Caco-2 (cell line): Measurements from ENCODE around the gene IL1RAPL2. TPM values are rescaled to one million over a fixed set of nuclear protein-coding genes. Genes with fewer than 3 reads are reported as not detected.

Experiments used
- BruUV-seq: library from RNA; stranded (reverse); fragments of 400-500 nt; replicated peaks from 2 replicates; lab custom pipeline; 2021; lab: Mats Ljungman, UMichigan
- CTCF ChIA-PET: fragments of 300-600 bp; sonication (Branson Sonifier 250); formaldehyde crosslinking; loops from one replicate; lab custom pipeline; 2022; ENCODE audit warnings: antibody characterized with exemption; lab: Charles Lee
- POLR2A ChIA-PET: fragments of 300-600 bp; sonication (Branson Sonifier 250); formaldehyde crosslinking; loops from one replicate; lab custom pipeline; 2022; ENCODE audit warnings: antibody characterized with exemption; lab: Charles Lee
- DNase-seq, 2 experiments: peaks; one replicate each; pipeline versions ENCODE4 v3.0.0 to v3.0.0-alpha.2; 2020 to 2022
- H3K27me3 ChIP-seq: replicated peaks from 2 replicates; pipeline ENCODE4 v1.6.0; 2011; ENCODE audit warnings: low read length; ENCODE audit not compliant: control insufficient read depth, insufficient read depth
- H3K36me3 ChIP-seq: 2 replicates; pipeline ENCODE4 v1.5.1; 2011; ENCODE audit warnings: low read length; ENCODE audit not compliant: control insufficient read depth, insufficient read depth
- H3K4me1 ChIP-seq: fragments of 250-450 bp; sonication (Bioruptor Pico); 2 replicates; pipeline ENCODE4 v1.5.1; 2020; ENCODE audit warnings: mild to moderate bottlenecking
- H3K4me3 ChIP-seq: 2 replicates; pipeline ENCODE4 v1.5.1; 2011; ENCODE audit warnings: low read depth, mild to moderate bottlenecking, control low read depth, low read length
- H3K9me3 ChIP-seq: fragments of 250-450 bp; sonication (Bioruptor Pico); 2 replicates; pipeline ENCODE4 v1.5.1; 2020; ENCODE audit warnings: mild to moderate bottlenecking, moderate library complexity
- H3K27ac Mint-ChIP-seq: one replicate; pipeline ENCODE4 v1.8.0; 2022; ENCODE audit warnings: mixed read lengths; ENCODE audit not compliant: unreplicated experiment
- H3K27me3 Mint-ChIP-seq: one replicate; pipeline ENCODE4 v1.8.0; 2022; ENCODE audit warnings: mixed read lengths; ENCODE audit not compliant: insufficient read depth, unreplicated experiment
- H3K36me3 Mint-ChIP-seq: one replicate; pipeline ENCODE4 v1.8.0; 2022; ENCODE audit warnings: mild to moderate bottlenecking, mixed read lengths; ENCODE audit not compliant: insufficient read depth, unreplicated experiment
- H3K4me1 Mint-ChIP-seq: one replicate; pipeline ENCODE4 v1.8.0; 2022; ENCODE audit warnings: low read depth, mixed read lengths; ENCODE audit not compliant: unreplicated experiment
- H3K4me3 Mint-ChIP-seq: one replicate; pipeline ENCODE4 v1.8.0; 2022; ENCODE audit warnings: mild to moderate bottlenecking, moderate library complexity, mixed read lengths; ENCODE audit not compliant: unreplicated experiment
- H3K9me3 Mint-ChIP-seq: one replicate; pipeline ENCODE4 v1.8.0; 2022; ENCODE audit warnings: mixed read lengths; ENCODE audit not compliant: unreplicated experiment
- intact Hi-C: fragments of 100-400 bp; cut with micrococcal nuclease; formaldehyde crosslinking; loops from one replicate; pipeline ENCODE4 v1.10.0; 2022; ENCODE audit not compliant: unreplicated experiment
- total RNA-seq: library from RNA; stranded (reverse); gene quantifications from 2 replicates; pipeline ENCODE4 v1.2.3, GENCODE V29; 2022
- TF ChIP-seq, protein P1 (sequence below), 2 experiments: fragments of 200-600 bp in 1 of 2; IDR thresholded peaks; 1 replicate in 1 of 2; 2 replicates in 1 of 2; pipeline versions ENCODE4 v1.5.1 to v1.8.0; 2011 to 2022; ENCODE audit warnings: antibody characterized with exemption in 1 of 2, control low read depth in 1 of 2, inconsistent platforms in 1 of 2, low read depth in 1 of 2, low read length in 1 of 2, mild to moderate bottlenecking in 1 of 2, moderate library complexity in 1 of 2; ENCODE audit not compliant: insufficient read depth in 1 of 2, severe bottlenecking in 1 of 2, unreplicated experiment in 1 of 2

IL1RAPL2 gene
- total RNA-seq, 1 experiment from 2014 or later: not detected

DNA sequence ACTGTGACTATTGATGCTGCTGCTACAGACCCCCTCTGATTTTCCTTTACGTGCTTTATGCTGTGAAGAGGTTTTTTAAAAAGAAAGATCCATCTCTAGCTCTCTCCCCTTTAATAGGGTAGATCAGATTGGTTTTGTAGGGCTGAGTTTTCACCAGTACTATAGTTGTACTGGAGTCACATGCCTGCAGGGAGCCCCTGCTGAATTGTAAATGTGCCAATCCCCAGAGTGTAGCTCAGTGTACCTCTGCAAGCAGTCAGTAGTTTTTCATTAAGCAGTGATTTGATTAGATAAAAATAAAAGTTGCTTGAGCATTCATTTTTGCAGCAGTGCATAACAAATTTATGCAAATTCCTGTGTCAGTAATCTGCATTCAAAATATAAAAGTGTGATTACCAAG lies 179.2 kb downstream of the IL1RAPL2 start:
- intact Hi-C loops: no loop called here
- H3K27ac Mint-ChIP-seq: no peak overlapping the region
- H3K27me3 Mint-ChIP-seq: peaks cover 3% of the 10 kb centered on the region
- no peak for DNase-seq
- H3K4me3 ChIP-seq: no peak overlapping the region
- CTCF ChIA-PET: no interaction called here
- H3K27me3 ChIP-seq: no peaks in the 10 kb centered on the region
- H3K4me1 Mint-ChIP-seq: no peaks in the 10 kb centered on the region
- no peak overlapping the region for H3K4me3 Mint-ChIP-seq
- H3K36me3 ChIP-seq: no peaks in the 10 kb centered on the region
- TF ChIP-seq, protein P1, sequence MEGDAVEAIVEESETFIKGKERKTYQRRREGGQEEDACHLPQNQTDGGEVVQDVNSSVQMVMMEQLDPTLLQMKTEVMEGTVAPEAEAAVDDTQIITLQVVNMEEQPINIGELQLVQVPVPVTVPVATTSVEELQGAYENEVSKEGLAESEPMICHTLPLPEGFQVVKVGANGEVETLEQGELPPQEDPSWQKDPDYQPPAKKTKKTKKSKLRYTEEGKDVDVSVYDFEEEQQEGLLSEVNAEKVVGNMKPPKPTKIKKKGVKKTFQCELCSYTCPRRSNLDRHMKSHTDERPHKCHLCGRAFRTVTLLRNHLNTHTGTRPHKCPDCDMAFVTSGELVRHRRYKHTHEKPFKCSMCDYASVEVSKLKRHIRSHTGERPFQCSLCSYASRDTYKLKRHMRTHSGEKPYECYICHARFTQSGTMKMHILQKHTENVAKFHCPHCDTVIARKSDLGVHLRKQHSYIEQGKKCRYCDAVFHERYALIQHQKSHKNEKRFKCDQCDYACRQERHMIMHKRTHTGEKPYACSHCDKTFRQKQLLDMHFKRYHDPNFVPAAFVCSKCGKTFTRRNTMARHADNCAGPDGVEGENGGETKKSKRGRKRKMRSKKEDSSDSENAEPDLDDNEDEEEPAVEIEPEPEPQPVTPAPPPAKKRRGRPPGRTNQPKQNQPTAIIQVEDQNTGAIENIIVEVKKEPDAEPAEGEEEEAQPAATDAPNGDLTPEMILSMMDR (IDR thresholded peaks at IDR 0.05; ENCODE audit: insufficient read depth in 1 of 2, low read depth in 1 of 2, low read length in 1 of 2, severe bottlenecking in 1 of 2, unreplicated experiment in 1 of 2): no peak
- H3K36me3 Mint-ChIP-seq: no peaks in the 10 kb centered on the region
- H3K9me3 Mint-ChIP-seq: no peaks in the 10 kb centered on the region
- H3K4me1 ChIP-seq: no peaks in the 10 kb centered on the region
- BruUV-seq: no TSS peak
- H3K9me3 ChIP-seq: no peaks in the 10 kb centered on the region
- POLR2A ChIA-PET: no interaction called here

DNA sequence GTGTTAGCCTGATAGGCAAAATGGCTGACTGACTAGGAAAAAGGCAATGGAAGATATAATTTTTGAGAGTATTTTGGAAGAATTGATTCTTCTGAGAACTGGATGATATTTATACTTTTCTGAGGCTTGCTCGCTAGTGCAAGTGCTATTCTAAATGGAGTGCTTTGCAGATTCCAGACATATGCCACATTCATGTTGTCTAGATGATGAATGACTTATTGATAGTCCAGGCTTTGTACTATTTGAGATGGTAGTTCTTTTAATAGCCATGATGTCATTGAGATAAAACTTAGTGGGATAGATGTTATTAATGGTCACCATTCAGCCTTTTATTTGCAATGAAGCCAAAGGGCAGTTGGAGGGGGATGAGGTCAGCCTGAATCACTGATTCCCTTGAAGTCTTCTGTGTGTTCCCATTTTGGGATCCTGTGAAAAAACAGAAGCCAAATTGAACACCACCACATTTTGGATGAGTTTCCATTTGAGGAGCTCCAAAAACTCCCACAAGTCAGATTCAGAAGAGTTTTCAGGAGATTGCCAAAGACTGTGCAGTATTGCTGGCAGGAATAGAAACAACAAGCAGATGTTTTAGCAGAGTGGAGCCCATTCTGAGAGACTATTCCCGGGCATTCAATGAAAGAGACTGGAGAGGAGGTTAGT lies 184.1 kb downstream of the IL1RAPL2 start:
- ChIA-PET POLR2A (no interaction called here), CTCF (no interaction called here)
- Mint-ChIP-seq H3K9me3 (no peaks in the 10 kb centered on the region), H3K4me1 (no peaks in the 10 kb centered on the region), H3K36me3 (no peaks in the 10 kb centered on the region), H3K27me3 (peaks cover 3% of the 10 kb centered on the region), H3K27ac (no peak overlapping the region), H3K4me3 (no peak overlapping the region)
- Histone ChIP-seq H3K27me3 (no peaks in the 10 kb centered on the region), H3K9me3 (no peaks in the 10 kb centered on the region), H3K4me1 (no peaks in the 10 kb centered on the region), H3K4me3 (no peak overlapping the region), H3K36me3 (no peaks in the 10 kb centered on the region)
- intact Hi-C loops: no loop called here
- DNase-seq: no peak
- BruUV-seq: no TSS peak
- TF ChIP-seq, protein P1 (IDR thresholded peaks at IDR 0.05; ENCODE audit: insufficient read depth in 1 of 2, low read depth in 1 of 2, low read length in 1 of 2, severe bottlenecking in 1 of 2, unreplicated experiment in 1 of 2): no peak

DNA sequence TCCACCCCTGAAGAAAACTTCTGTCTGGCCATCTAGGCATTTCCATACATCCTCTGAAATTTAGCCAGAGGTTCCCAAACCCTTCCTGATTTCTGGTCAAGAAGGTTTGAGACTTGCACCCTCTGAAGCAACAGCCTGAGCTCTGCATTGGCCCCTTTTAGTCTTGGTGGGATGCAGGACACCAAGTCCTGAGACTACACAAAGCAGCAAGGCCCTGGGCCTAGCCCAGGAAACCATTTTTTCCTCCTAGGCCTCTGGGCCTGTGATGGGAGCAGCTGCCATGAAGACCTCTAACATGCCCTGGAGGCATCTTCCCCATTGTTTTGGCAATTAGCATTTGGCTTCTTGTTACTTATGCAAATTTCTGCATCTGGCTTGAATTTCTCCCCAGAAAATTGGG lies 196.6 kb downstream of the IL1RAPL2 start:
- Histone ChIP-seq H3K27me3 (no peaks in the 10 kb centered on the region), H3K9me3 (no peaks in the 10 kb centered on the region), H3K4me3 (no peak overlapping the region), H3K4me1 (no peaks in the 10 kb centered on the region), H3K36me3 (no peaks in the 10 kb centered on the region)
- ChIA-PET CTCF (no interaction called here), POLR2A (no interaction called here)
- no peak for DNase-seq
- H3K36me3 Mint-ChIP-seq: no peaks in the 10 kb centered on the region
- H3K9me3 Mint-ChIP-seq: no peaks in the 10 kb centered on the region
- no peak overlapping the region for H3K4me3 Mint-ChIP-seq
- no peaks in the 10 kb centered on the region for H3K27me3 Mint-ChIP-seq
- BruUV-seq: no TSS peak
- intact Hi-C loops: no loop called here
- H3K27ac Mint-ChIP-seq: no peak overlapping the region
- H3K4me1 Mint-ChIP-seq: no peaks in the 10 kb centered on the region
- TF ChIP-seq, protein P1 (IDR thresholded peaks at IDR 0.05; ENCODE audit: insufficient read depth in 1 of 2, low read depth in 1 of 2, low read length in 1 of 2, severe bottlenecking in 1 of 2, unreplicated experiment in 1 of 2): no peak
